A549 treated with GW870086 at 1 μM for 4 hours (cell line): ENCODE data around the gene FAM32A. TPM values are rescaled to one million over a fixed set of nuclear protein-coding genes. Genes with fewer than 3 reads are reported as not detected.

ENCODE experiments used
- total RNA-seq: library from RNA; stranded (reverse); fragments of 200-300 nt; extraction: Qiagen RNA extraction; gene quantifications from 5 replicates; pipeline ENCODE4 v1.2.3, GENCODE V29; 2022; ENCODE audit warnings: low read depth

The FAM32A gene
- 92.9 to 102 TPM (median 95.9 TPM) in 5 replicates for total RNA-seq

GRCh38 chr19:16185123-16185767 is at the start of gene FAM32A:
Gene FAM32A (plus strand): TSS chr19:16185410. CDS start chr19:16185443, 33 bp downstream.

GRCh38 chr19:16143399-16144215 is 41.6 kb upstream of the FAM32A start, which contains the start of gene HSH2D:
Gene HSH2D (plus strand): TSS chr19:16143685. CDS start chr19:16148751, 5,066 bp downstream.

GRCh38 chr19:16197622-16198369 is 12.6 kb downstream of the FAM32A start, which contains the start of gene AP1M1:
Gene AP1M1 (plus strand): TSS chr19:16197911. CDS start chr19:16198027, 116 bp downstream.

Other genes with a start within 250 kb of the FAM32A start
- gene OR10H4, start 236.4 kb upstream of the FAM32A start, total RNA-seq, result not detected in 5 replicates
- 393 to 517 TPM (median 492 TPM) in 5 replicates for gene TPM4, start 108.9 kb upstream of the FAM32A start, total RNA-seq
- gene RAB8A, start 73.5 kb upstream of the FAM32A start, total RNA-seq, result 49.7 to 83.1 TPM (median 52.4 TPM) in 5 replicates
- gene HSH2D, start 41.7 kb upstream of the FAM32A start, total RNA-seq, result 0.09 to 0.14 TPM in 2 of 5 replicates, not detected in the others
- not detected in 5 replicates for gene CIB3, start 11.9 kb upstream of the FAM32A start, total RNA-seq
- gene AP1M1, start 12.5 kb downstream of the FAM32A start, total RNA-seq, result 65.1 to 68.3 TPM (median 66.3 TPM) in 5 replicates
- 16.9 to 30.9 TPM (median 28.7 TPM) in 5 replicates for gene KLF2, start 139.4 kb downstream of the FAM32A start, total RNA-seq